Caco-2 (cell line): ENCODE measurements around the gene KRTAP3-3. TPM values are rescaled to one million over a fixed set of nuclear protein-coding genes. Genes with fewer than 3 reads are reported as not detected.

Experiments used
- BruUV-seq: library from RNA; stranded (reverse); fragments of 400-500 nt; replicated peaks from 2 replicates; lab custom pipeline; 2021; lab: Mats Ljungman, UMichigan
- CTCF ChIA-PET: fragments of 300-600 bp; sonication (Branson Sonifier 250); formaldehyde crosslinking; loops from one replicate; lab custom pipeline; 2022; ENCODE audit warnings: antibody characterized with exemption; lab: Charles Lee
- POLR2A ChIA-PET: fragments of 300-600 bp; sonication (Branson Sonifier 250); formaldehyde crosslinking; loops from one replicate; lab custom pipeline; 2022; ENCODE audit warnings: antibody characterized with exemption; lab: Charles Lee
- DNase-seq, 2 experiments: peaks; one replicate each; pipeline versions ENCODE4 v3.0.0 to v3.0.0-alpha.2; 2020 to 2022
- H3K27me3 ChIP-seq: replicated peaks from 2 replicates; pipeline ENCODE4 v1.6.0; 2011; ENCODE audit warnings: low read length; ENCODE audit not compliant: control insufficient read depth, insufficient read depth
- H3K36me3 ChIP-seq: 2 replicates; pipeline ENCODE4 v1.5.1; 2011; ENCODE audit warnings: low read length; ENCODE audit not compliant: control insufficient read depth, insufficient read depth
- H3K4me1 ChIP-seq: fragments of 250-450 bp; sonication (Bioruptor Pico); 2 replicates; pipeline ENCODE4 v1.5.1; 2020; ENCODE audit warnings: mild to moderate bottlenecking
- H3K4me3 ChIP-seq: 2 replicates; pipeline ENCODE4 v1.5.1; 2011; ENCODE audit warnings: low read depth, mild to moderate bottlenecking, control low read depth, low read length
- H3K9me3 ChIP-seq: fragments of 250-450 bp; sonication (Bioruptor Pico); 2 replicates; pipeline ENCODE4 v1.5.1; 2020; ENCODE audit warnings: mild to moderate bottlenecking, moderate library complexity
- H3K27ac Mint-ChIP-seq: one replicate; pipeline ENCODE4 v1.8.0; 2022; ENCODE audit warnings: mixed read lengths; ENCODE audit not compliant: unreplicated experiment
- H3K27me3 Mint-ChIP-seq: one replicate; pipeline ENCODE4 v1.8.0; 2022; ENCODE audit warnings: mixed read lengths; ENCODE audit not compliant: insufficient read depth, unreplicated experiment
- H3K36me3 Mint-ChIP-seq: one replicate; pipeline ENCODE4 v1.8.0; 2022; ENCODE audit warnings: mild to moderate bottlenecking, mixed read lengths; ENCODE audit not compliant: insufficient read depth, unreplicated experiment
- H3K4me1 Mint-ChIP-seq: one replicate; pipeline ENCODE4 v1.8.0; 2022; ENCODE audit warnings: low read depth, mixed read lengths; ENCODE audit not compliant: unreplicated experiment
- H3K4me3 Mint-ChIP-seq: one replicate; pipeline ENCODE4 v1.8.0; 2022; ENCODE audit warnings: mild to moderate bottlenecking, moderate library complexity, mixed read lengths; ENCODE audit not compliant: unreplicated experiment
- H3K9me3 Mint-ChIP-seq: one replicate; pipeline ENCODE4 v1.8.0; 2022; ENCODE audit warnings: mixed read lengths; ENCODE audit not compliant: unreplicated experiment
- intact Hi-C: fragments of 100-400 bp; cut with micrococcal nuclease; formaldehyde crosslinking; loops from one replicate; pipeline ENCODE4 v1.10.0; 2022; ENCODE audit not compliant: unreplicated experiment
- total RNA-seq: library from RNA; stranded (reverse); gene quantifications from 2 replicates; pipeline ENCODE4 v1.2.3, GENCODE V29; 2022
- TF ChIP-seq, protein P1 (sequence below), 2 experiments: fragments of 200-600 bp in 1 of 2; IDR thresholded peaks; 1 replicate in 1 of 2; 2 replicates in 1 of 2; pipeline versions ENCODE4 v1.5.1 to v1.8.0; 2011 to 2022; ENCODE audit warnings: antibody characterized with exemption in 1 of 2, control low read depth in 1 of 2, inconsistent platforms in 1 of 2, low read depth in 1 of 2, low read length in 1 of 2, mild to moderate bottlenecking in 1 of 2, moderate library complexity in 1 of 2; ENCODE audit not compliant: insufficient read depth in 1 of 2, severe bottlenecking in 1 of 2, unreplicated experiment in 1 of 2

KRTAP3-3 gene
- total RNA-seq, 1 experiment from 2014 or later: not detected

GRCh38 chr17:40997361-40997760, 3.4 kb upstream of the KRTAP3-3 start:
- Histone ChIP-seq H3K36me3 (no peaks in the 10 kb centered on the region), H3K27me3 (no peaks in the 10 kb centered on the region), H3K4me3 (no peak overlapping the region), H3K4me1 (peaks cover 5% of the 10 kb centered on the region; the same call in 1 of the 2 replicates), H3K9me3 (peaks cover 4% of the 10 kb centered on the region; the same call in 1 of the 2 replicates)
- H3K4me1 Mint-ChIP-seq: peaks cover 33% of the 10 kb centered on the region
- no peak for DNase-seq
- H3K36me3 Mint-ChIP-seq: no peaks in the 10 kb centered on the region
- ChIA-PET CTCF (no interaction called here), POLR2A (no interaction called here)
- no peaks in the 10 kb centered on the region for H3K27me3 Mint-ChIP-seq
- H3K27ac Mint-ChIP-seq: no peak overlapping the region
- intact Hi-C loops: no loop called here
- H3K9me3 Mint-ChIP-seq: peaks cover 11% of the 10 kb centered on the region
- H3K4me3 Mint-ChIP-seq: no peak overlapping the region
- TF ChIP-seq, protein P1, sequence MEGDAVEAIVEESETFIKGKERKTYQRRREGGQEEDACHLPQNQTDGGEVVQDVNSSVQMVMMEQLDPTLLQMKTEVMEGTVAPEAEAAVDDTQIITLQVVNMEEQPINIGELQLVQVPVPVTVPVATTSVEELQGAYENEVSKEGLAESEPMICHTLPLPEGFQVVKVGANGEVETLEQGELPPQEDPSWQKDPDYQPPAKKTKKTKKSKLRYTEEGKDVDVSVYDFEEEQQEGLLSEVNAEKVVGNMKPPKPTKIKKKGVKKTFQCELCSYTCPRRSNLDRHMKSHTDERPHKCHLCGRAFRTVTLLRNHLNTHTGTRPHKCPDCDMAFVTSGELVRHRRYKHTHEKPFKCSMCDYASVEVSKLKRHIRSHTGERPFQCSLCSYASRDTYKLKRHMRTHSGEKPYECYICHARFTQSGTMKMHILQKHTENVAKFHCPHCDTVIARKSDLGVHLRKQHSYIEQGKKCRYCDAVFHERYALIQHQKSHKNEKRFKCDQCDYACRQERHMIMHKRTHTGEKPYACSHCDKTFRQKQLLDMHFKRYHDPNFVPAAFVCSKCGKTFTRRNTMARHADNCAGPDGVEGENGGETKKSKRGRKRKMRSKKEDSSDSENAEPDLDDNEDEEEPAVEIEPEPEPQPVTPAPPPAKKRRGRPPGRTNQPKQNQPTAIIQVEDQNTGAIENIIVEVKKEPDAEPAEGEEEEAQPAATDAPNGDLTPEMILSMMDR (IDR thresholded peaks at IDR 0.05; ENCODE audit: insufficient read depth in 1 of 2, low read depth in 1 of 2, low read length in 1 of 2, severe bottlenecking in 1 of 2, unreplicated experiment in 1 of 2): no peak
- no TSS peak for BruUV-seq

DNA sequence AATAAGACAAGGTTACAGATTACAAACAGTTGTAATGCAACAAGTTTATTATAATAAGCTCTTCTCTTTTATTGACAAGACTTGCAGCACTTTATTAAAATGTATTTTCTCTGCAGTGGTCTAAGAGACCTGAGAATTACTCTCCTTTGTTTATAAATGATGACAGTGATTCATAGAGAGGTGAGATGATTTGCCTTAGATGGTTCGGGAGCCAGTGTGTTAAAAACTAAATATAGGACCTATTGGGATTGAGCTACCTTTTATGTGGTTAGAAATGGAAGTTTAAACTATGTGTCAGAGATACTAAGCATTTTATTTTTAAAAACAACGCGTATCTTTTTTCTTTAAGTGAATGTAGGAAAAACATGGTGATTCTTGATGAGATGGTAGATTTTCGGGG, 2.9 kb upstream of the KRTAP3-3 start:
- Mint-ChIP-seq H3K27me3 (no peaks in the 10 kb centered on the region), H3K4me1 (peaks cover 33% of the 10 kb centered on the region), H3K27ac (no peak overlapping the region), H3K9me3 (peaks cover 11% of the 10 kb centered on the region), H3K36me3 (no peaks in the 10 kb centered on the region), H3K4me3 (no peak overlapping the region)
- intact Hi-C loops: no loop called here
- no peak overlapping the region for H3K4me3 ChIP-seq
- ChIA-PET CTCF (no interaction called here), POLR2A (no interaction called here)
- H3K36me3 ChIP-seq: no peaks in the 10 kb centered on the region
- no TSS peak for BruUV-seq
- no peaks in the 10 kb centered on the region for H3K27me3 ChIP-seq
- H3K4me1 ChIP-seq: peaks cover 6% of the 10 kb centered on the region; the same call in 1 of the 2 replicates
- H3K9me3 ChIP-seq: peaks cover 4% of the 10 kb centered on the region; the same call in 1 of the 2 replicates
- no peak for DNase-seq
- TF ChIP-seq, protein P1 (IDR thresholded peaks at IDR 0.05; ENCODE audit: insufficient read depth in 1 of 2, low read depth in 1 of 2, low read length in 1 of 2, severe bottlenecking in 1 of 2, unreplicated experiment in 1 of 2): no peak

GRCh38 chr17:40995116-40995515, 1.2 kb upstream of the KRTAP3-3 start:
- Mint-ChIP-seq H3K9me3 (peaks cover 19% of the 10 kb centered on the region), H3K4me1 (peaks cover 26% of the 10 kb centered on the region), H3K27me3 (no peaks in the 10 kb centered on the region), H3K36me3 (no peaks in the 10 kb centered on the region), H3K27ac (no peak overlapping the region), H3K4me3 (no peak overlapping the region)
- TF ChIP-seq, protein P1 (IDR thresholded peaks at IDR 0.05; ENCODE audit: insufficient read depth in 1 of 2, low read depth in 1 of 2, low read length in 1 of 2, severe bottlenecking in 1 of 2, unreplicated experiment in 1 of 2): no peak
- no peak overlapping the region for H3K4me3 ChIP-seq
- intact Hi-C loops: no loop called here
- ChIA-PET POLR2A (no interaction called here), CTCF (no interaction called here)
- no TSS peak for BruUV-seq
- no peak for DNase-seq
- H3K36me3 ChIP-seq: no peaks in the 10 kb centered on the region
- H3K27me3 ChIP-seq: no peaks in the 10 kb centered on the region
- H3K9me3 ChIP-seq: no peaks in the 10 kb centered on the region
- 0 out of 2 replicates have a peak, but pooled peaks cover 6% of the 10 kb centered on the region for H3K4me1 ChIP-seq
